NCI-H2171 (cell line): Measurements from ENCODE around the gene IL1R2.

Source experiments
- DNase-seq: peaks from one replicate; lab custom pipeline; 2025; lab: John Stamatoyannopoulos, UW

Gene IL1R2, protein sequence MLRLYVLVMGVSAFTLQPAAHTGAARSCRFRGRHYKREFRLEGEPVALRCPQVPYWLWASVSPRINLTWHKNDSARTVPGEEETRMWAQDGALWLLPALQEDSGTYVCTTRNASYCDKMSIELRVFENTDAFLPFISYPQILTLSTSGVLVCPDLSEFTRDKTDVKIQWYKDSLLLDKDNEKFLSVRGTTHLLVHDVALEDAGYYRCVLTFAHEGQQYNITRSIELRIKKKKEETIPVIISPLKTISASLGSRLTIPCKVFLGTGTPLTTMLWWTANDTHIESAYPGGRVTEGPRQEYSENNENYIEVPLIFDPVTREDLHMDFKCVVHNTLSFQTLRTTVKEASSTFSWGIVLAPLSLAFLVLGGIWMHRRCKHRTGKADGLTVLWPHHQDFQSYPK

DNA sequence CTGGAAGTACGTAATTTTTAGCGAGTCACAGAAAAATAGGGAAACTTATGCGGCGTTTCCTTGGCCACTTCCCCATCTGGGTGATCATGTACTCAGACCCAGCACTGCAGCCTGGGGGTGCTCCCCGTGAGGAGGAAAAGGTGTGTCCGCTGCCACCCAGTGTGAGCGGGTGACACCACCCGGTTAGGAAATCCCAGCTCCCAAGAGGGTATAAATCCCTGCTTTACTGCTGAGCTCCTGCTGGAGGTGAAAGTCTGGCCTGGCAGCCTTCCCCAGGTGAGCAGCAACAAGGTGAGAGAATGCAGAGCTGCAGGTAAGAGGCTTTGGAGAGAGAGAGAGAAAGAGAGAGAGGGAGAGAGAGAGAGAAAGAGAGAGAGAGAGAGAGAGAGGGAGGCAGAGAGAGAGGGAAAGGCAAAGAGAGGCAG, at the start of gene IL1R2:
IL1R2 (plus strand) TSS at position 240 of the 425 bp plus-strand sequence. CDS start 16,616 bp downstream, outside the sequence.
- no peak for DNase-seq

DNA sequence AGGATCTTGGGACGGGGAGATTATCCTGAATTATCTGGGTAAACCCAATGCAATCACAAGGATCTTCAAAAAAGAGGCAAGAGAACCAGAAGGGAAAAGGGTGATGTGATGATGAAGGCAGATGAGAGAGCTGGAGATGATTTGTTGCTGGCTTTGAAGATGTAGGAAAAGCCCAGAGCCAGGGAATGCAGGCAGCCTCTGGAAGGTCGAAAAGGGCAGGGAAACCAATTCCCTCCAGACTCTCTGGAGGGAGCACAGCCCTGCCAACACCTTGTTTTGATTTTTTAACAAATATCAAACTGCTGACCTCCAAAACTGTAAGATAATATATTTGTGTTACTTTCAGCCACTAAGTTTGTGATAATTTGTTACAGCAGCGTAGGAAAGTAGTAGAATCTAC, 48.9 kb upstream of the IL1R2 start:
- no peak for DNase-seq

DNA sequence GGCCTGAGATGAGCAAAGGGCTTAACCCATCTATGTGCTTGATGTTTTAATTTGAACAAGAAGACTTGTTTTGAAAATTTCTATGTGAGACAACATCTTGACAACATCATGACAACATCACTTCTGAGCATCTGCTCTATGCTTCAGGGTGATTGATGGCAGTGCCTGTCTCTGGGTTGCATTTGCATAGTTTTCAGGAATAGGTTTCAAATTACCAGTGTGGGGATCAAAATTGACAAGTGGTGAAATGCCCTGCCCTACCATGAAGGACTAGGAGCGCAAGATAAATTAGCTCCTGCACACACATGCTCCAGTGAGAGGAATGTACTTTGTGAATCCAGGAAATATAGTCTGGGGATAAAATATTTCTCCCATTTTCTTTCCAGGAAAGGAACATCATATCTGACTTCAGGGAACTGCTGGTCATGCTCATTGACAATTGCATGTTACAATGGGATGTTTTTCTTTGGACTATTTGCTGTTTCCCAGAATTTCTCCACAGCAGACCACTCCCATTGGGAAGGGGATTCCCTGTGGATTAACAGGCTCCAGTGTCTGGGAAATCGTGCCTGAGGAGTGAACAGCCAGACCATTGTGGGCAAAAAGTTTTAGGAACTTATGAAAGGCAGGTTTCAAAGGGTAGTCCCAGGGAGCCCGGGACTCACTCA, 45.3 kb upstream of the IL1R2 start:
- DNase-seq: no peak

DNA sequence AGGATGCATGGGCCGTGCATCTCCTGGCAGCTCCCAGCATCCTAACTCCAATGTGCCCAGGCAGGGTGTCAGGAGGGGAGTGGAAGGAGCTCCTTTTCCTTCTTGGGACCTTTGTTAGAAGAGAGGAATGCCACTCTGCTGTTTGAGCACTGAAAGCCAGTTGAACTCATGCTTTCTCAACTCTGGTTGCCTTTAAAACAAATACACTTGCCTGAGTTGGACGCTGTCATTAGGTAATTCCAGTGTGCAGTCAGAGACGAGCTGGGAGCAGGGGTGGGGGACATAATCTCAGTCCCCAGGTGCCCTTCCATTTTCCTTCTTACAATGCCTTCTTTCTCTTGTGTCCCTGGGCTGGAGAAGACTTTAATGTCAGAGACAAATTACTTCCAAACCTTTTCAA, 44.4 kb upstream of the IL1R2 start:
- no peak for DNase-seq

DNA sequence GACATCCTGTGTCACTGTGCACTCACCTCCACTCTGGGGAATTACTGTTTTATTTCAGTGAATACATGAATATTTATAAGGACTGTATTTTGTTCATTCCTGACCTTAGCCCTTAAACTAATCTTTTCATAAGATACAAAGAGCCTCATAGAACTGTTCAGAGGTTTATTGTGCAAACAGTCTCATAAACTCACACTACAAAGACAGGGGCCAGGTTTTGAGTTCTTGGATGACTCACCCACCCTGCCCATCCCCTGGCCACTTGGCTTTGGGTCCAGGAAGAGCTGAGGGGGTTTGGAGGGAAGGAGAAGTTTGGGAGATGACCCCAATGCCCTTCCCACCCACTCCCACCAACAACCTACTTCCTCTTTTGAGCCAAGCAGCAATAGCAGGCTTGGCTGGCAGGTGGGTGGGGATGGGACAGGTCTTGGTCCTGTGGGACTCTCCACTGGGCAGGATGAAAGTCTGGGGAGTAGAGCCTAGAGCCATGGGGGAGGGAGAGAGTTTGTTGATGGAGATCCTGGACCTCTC, 43.1 kb upstream of the IL1R2 start:
- DNase-seq: no peak

DNA sequence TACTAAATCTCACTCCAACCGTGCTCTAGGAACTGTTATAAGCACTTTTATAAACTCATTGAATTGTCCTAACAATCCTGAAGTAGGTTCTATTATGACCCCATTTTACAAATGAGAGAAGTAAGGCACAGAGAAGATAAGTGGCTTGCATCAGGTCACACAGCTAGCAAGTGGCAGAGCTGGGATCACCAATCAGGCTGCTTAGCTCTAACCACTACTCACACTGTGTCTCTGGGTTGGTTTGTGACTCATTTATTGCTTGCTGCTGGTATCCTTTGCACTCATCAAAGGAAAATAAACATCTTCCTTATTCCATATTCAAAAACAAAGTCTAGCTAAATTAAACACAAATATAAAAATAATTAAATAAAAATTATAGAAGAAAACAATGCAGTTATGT, 42.5 kb upstream of the IL1R2 start:
- DNase-seq: no peak

DNA sequence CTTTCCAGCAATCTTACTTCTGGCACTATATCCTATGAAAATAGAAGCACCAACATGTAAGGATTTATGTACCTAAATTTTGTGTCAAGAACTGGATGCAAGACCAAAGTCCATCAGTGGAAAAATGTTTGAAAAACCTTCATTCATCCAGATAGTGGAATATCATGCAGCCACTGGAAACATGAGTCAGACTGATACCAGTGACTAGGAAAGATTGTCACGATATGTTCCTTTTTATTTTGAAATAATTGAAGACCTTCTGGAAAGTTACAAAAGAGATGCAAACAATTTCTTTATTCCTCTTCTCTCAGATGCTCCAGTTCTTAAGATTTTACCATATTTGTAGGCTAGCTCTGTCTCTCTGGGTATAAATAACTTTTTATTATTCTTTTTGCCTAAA, 40.5 kb upstream of the IL1R2 start:
- DNase-seq: no peak

DNA sequence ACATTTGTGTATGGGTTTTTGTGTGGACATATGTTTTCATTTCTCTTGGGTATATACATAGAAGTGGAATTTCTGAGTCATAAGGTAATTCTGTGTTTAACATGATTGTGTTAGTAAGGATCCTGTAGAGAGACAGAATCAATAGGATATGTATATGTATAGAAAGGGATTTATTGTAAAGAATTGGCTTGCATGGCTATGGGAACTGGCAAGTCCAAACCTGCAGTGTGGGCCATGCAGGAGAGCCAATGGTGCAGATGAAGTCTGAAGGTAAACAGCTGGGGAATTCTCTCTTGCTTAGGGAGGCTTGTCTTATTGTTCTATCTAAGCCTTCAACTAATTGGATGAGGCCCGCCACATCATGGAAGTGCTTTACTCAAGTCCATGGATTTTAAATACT, 39.2 kb upstream of the IL1R2 start:
- DNase-seq: no peak

DNA sequence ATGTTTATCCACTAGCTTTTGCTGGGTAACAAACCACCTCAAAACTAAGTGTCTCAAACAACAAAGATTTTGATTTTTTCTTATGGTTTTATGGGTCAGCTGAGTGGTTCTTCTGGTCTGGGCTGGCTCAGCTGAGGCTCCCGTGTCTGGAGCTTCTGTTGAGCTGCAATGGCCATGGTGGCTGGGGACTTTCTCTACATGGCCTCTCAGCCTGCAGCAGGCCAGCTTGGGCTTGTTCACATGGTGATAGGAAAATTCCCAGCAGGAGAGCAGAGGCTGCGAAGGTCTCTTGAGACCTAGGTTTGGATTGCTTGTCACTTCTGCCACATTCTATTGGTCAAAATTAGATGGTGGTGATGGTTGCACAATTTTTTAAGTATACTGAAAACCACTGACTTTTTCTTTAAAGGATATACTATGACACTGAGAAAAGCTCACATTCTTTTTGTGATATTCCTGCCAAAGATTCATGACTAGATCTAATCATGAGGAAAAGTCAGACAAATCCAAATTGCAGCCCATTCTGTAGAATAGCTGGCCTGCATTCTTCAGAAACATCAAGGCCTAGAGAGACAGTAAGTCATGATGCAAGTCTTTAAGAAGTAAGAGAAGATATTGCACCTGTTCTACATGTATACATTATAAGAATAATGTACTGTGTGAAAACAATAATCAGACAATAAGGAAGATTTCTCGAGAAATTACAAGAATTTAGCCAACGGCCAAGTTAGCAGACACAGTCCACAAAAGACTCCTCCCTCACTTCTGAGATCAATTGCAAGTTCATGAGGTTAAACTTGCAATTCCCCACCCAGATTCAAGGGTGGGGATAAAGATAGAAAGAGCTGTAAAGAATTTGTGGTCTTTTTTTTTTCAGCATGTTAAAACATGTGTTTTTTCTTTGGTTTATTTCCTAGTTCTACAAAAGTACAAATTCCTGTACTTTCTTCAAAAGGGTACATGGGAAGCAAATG, 35.0 kb upstream of the IL1R2 start:
- DNase-seq: no peak

DNA sequence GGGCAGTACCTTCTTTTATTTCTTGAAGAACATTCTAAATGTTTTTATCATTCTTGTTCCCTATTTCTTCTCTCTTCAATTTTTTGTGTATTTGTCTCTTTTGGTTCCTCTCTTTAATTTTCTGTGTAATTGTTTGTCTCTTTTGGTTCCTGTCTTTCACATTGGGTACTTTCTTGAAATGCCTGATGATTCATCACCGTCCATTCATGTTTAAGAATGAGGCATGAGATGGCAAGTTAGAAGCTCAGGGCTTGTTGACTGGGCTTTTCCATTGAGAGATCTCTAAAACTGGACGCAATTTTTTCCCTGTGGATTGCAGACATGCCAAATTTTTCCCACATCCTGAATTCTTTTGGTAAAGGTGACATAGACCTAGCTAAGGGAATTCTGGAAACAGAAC, 33.7 kb upstream of the IL1R2 start:
- DNase-seq: no peak

DNA sequence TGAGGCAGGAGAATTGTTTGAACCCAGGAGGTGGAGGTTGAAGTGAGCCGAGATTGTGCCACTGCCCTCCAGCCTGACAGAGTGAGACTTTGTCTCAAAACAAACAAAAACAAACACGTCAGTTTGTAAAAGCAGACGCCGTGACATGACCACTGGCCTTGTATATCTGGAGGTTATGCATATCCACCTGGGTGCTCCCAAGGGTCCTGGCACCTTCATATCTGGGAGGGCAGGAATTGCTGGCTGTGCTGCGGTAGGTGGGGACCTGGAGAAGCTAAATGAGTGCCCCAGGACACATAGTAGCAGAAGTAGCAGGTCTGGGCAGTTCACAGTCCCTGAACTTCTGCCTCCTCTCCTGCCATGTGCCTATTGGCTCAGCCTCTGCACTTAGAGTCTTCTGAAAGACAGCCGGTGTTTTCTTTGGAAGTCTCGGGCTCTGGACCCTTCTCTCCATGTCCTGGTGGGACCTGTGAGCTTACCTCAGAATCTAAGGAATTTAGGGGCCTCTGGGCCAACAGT, 30.9 kb upstream of the IL1R2 start:
- no peak for DNase-seq

DNA sequence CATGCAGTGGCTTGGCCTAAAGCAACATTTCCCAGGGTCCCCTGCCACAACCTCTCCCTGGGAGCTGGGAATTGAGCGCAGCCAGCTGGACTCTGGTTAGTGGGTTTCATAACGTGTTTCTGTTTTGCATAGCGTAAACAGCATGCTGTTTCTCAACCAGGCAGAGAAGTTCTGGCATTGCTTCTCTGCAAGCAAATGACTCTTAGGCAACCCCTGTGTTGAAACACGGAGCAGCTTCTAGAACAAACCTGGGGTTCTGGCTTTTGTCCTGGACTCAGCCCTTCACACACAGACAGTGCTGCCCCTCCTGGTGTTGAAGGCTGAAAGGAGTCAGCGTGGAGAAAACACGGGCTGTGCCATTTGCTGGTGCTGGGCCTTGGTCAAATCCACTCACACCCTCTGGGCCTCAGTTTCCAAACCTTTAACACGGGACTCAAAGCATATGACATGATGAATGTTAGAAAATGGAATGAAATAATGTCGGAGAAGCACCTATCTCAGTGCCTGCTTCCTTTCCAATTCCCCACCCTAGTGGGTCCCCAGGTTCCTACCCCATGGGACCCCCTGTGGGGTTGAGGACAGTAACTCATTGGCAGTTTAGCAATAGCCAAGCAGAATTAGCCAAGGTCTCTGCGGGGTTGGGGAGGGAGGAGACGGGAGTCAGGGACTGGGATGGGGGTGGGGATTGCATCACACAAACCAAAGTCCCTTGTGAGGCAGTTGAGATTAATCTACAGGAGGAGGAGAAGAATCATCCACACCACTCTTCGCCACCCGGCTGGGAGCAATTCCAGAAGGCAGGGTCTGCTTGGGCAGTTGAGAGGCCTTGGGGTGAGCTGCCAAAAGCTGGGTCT, 30.2 kb upstream of the IL1R2 start:
- no peak for DNase-seq

DNA sequence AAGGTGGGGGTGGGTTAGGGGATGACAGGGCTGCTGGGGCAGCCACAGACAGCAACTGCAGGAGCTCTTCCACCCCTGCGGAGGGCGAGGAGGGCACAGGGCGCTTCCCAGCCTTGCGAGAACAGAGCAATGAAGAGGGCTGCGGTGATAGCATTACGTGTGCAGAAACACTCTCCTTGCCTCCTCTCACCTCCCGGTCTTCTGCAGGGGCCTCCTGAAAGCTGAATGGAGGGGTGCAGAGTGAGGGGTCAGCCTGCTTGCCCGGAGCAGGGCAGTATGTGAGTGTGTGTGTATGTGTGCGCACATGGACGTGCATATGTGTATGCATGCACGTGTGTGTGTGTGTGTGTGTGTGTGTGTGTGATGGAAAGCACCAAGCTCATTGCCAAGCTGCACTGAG, 29.5 kb upstream of the IL1R2 start:
- DNase-seq: no peak

DNA sequence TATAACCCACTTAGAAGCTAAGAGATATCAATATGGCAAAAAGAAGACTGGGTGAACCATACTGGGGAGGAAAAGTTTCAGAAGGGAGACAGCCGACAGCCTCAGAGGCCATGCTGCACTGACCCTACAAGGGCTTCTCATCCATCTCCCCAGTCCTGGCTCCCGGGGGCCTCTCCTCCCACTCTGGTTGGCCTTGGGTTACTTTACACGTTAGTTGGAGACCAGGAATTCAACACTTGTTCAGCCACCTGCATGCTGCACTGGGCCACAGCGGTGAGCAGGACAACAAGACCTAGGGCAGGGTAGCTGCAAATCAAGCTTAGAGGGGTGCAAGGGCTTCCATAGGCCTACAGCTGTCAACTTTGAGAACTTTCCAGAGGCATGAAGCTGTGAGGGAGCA, 28.6 kb upstream of the IL1R2 start:
- no peak for DNase-seq

DNA sequence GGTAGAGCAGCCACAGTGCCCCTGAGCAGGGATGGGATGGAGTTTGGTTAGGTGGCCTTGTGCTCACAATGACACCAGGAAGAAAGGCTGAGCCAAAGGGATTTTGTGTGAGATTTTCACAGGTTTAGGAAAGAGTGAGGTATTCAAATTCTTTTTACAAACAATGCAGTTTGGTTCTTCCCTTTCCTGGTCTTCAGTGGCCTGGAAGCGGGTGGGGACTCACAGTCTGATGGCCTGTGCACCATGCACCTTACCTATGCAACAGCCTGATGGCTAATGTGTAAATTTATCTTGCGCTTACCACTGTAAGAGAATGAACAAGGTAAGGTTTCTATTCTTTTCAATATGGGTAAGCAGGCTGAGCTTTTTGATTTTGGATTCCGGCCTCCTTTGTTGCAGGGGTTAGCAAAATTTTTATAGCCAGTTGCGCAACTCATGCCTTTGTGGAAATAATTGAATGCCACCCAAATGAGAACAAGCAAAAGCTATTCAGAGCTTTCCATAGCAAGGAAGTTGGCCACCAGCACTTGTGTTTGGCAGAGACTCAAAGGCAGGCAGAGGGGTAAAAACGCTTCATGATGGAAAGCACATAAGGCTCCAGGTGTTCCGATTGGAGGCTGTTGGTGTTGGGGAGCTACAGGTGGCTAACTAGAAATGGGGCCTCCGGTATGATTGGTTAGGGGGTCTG, 23.8 kb upstream of the IL1R2 start:
- DNase-seq: no peak

DNA sequence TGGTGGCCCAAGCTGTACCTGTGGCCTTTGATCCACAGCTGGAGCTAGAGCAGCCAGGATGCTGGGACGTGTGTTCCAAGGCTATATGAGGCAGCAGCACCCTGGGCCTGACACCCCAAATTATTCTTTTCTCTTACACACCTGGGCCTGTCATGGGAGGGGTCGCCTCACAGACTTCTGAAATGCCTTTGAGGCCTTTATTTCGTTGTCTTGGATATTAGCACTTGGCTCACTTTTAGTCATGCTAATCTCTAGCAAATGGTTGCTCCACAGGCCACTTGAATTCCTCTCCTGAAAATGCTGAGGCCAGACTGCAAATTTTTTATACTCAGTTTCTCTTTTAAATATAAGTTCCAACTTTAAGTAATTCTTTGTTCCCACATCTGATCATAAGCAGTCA, 22.0 kb upstream of the IL1R2 start:
- DNase-seq: no peak

DNA sequence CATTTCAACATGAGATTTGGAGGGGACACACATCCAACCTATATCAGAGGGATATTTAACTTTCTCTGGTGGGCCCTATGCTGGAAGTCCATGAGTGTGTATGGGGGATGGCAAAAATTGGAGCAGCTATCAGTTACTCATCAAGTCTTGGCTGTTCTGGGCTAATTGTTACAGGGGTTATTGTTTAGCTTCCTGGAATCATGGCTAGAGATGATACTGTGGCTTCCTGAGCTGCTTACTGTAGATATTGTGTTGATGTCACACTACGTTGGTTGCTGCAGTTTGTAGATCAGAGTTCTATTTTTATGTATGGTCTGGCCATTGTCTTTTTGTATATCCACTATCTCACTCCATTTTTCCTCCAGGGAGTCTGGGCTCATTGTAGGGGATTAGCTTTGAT, 20.9 kb upstream of the IL1R2 start:
- DNase-seq: no peak

DNA sequence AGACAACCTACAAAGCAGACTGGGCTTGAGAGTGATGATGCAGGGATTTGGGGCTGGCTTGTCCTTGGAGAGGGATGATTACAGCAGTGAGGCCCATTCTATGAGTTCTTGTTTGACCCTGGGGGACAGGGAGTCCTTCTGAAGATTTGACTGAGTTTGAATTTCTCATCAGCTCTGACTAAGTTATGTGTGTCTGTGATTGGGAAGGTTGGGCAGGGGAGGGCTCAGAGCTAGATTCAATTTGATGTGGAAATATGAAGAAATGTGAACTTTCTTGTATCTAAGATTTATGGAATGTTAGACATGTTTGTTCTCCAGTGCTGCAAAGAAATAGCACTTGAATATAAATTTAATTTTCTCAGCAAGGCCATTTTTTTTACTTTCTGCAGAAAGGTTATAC, 19.9 kb upstream of the IL1R2 start:
- no peak for DNase-seq

DNA sequence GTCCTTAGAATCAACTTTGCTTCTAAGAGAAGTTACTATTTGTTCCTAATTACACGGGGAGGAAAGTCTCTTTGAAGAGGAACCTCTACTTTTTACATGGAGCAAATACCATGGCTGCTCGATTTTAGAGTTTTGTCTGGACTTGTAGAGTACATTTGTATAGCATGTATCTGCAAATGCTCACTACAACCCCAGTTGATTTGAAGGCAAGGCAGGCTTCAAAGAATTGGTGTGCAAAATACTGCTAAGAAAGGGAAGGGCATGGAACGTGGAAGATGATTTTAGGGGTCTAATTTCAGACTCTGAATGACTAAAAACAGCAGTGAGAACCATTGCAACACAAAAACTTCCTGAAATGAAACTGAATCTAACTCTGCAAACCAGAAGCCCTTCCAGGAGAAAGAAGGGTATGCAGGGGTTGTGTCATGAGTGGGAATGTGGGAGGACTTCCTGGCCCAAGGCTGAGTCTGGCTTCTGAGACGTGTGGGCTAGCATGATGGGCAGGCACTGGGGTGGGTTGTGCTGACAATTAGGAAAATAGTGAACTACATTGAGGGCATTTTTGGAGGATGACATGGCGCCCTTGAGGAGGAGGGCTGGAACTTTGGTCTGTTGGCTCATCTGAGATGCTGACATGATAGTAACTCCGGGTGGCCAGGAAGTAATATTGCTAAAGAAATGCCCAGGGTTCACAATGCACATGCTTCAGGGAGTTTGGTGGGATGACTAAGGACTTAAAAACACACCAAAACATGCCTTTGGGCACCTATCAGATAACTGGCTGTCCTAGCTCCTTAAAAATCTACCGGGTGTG, 18.9 kb upstream of the IL1R2 start:
- DNase-seq: no peak

DNA sequence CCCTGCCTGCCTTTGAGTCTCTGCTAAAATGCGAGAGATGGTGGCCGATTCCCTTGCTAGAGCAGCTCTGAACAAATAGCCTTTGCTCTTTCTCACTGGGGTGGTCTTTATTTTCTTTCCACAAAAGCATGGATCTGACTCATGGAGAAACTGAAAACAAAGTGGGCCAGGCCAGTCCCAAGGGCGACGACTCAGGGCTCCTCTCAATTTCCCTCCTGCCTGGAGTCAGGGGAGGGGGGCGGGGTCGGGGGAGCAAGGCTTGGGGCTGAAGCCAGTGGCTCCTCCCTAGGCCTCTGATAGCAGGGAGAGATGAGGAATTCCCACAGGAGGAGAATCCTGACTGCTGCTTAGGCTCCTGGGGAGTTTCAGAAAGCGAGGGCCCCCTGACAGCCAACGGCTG, 17.1 kb upstream of the IL1R2 start:
- DNase-seq: no peak
